GM23338 (cell line): ENCODE data around the gene ZNF593OS. TPM values are rescaled to one million over a fixed set of nuclear protein-coding genes. Genes with fewer than 3 reads are reported as not detected.

ENCODE experiments used
- ATAC-seq: fragments of 200-7000 bp; cut with Tn5 transposase; 3 replicates; pipeline ENCODE4 v1.9.1; 2020
- DNase-seq: peaks from one replicate; pipeline ENCODE4 v3.0.0-alpha.2; 2015; ENCODE audit warnings: low spot score
- H2AFZ ChIP-seq: fragments of 200-600 bp; sonication (generic); 2 replicates; pipeline ENCODE4 v1.8.0; 2016; ENCODE audit warnings: antibody characterized with exemption, mild to moderate bottlenecking, moderate library complexity
- H3F3A ChIP-seq: fragments of 200-600 bp; sonication (generic); replicated peaks from 2 replicates; pipeline ENCODE4 v1.8.0; 2017; ENCODE audit warnings: antibody characterized with exemption, mixed run types, low read depth
- H3K27ac ChIP-seq: fragments of 200-600 bp; sonication (generic); 2 replicates; pipeline ENCODE4 v1.6.1; 2016; ENCODE audit warnings: low read depth
- H3K27me3 ChIP-seq: fragments of 200-600 bp; sonication (generic); 2 replicates; pipeline ENCODE4 v1.8.0; 2016; ENCODE audit warnings: mild to moderate bottlenecking, mixed run types, moderate library complexity; ENCODE audit not compliant: insufficient read depth
- H3K36me3 ChIP-seq: fragments of 200-600 bp; sonication (generic); 2 replicates; pipeline ENCODE4 v1.8.0; 2016; ENCODE audit warnings: mild to moderate bottlenecking; ENCODE audit not compliant: insufficient read depth
- H3K4me1 ChIP-seq: fragments of 200-600 bp; sonication (generic); 2 replicates; pipeline ENCODE4 v1.8.0; 2016; ENCODE audit warnings: mild to moderate bottlenecking, moderate library complexity; ENCODE audit not compliant: insufficient read depth
- H3K4me2 ChIP-seq: fragments of 200-600 bp; sonication (generic); 2 replicates; pipeline ENCODE4 v1.7.1; 2017; ENCODE audit warnings: mixed run types
- H3K4me3 ChIP-seq: fragments of 200-600 bp; sonication (generic); 2 replicates; pipeline ENCODE4 v1.6.1; 2016; ENCODE audit warnings: mixed run types
- H3K79me2 ChIP-seq: fragments of 200-600 bp; sonication (generic); replicated peaks from 2 replicates; pipeline ENCODE4 v1.8.0; 2017; ENCODE audit warnings: mild to moderate bottlenecking; ENCODE audit not compliant: insufficient read depth
- H3K9me2 ChIP-seq: fragments of 200-600 bp; sonication (generic); 2 replicates; pipeline ENCODE4 v1.8.0; 2017; ENCODE audit not compliant: insufficient read depth
- H4K20me1 ChIP-seq: fragments of 200-600 bp; sonication (generic); replicated peaks from 2 replicates; pipeline ENCODE4 v1.8.0; 2017; ENCODE audit warnings: mild to moderate bottlenecking; ENCODE audit not compliant: insufficient read depth
- H3K27ac Mint-ChIP-seq: 2 replicates; pipeline ENCODE4 v1.8.0; 2020; ENCODE audit warnings: inconsistent platforms, mild to moderate bottlenecking, moderate library complexity, mixed read lengths
- H3K27me3 Mint-ChIP-seq: 3 replicates; pipeline ENCODE4 v1.8.0; 2022; ENCODE audit warnings: low read depth, mild to moderate bottlenecking, moderate library complexity, mixed read lengths, inconsistent platforms; ENCODE audit not compliant: insufficient read depth, poor library complexity
- H3K36me3 Mint-ChIP-seq: 3 replicates; pipeline ENCODE4 v1.8.0; 2021; ENCODE audit warnings: low read depth, mild to moderate bottlenecking, inconsistent platforms, moderate library complexity, mixed read lengths
- H3K4me1 Mint-ChIP-seq: 3 replicates; pipeline ENCODE4 v1.8.0; 2020; ENCODE audit warnings: mild to moderate bottlenecking, inconsistent platforms, mixed read lengths
- H3K4me3 Mint-ChIP-seq: 3 replicates; pipeline ENCODE4 v1.8.0; 2021; ENCODE audit warnings: moderate library complexity, mild to moderate bottlenecking, inconsistent platforms, mixed read lengths
- H3K9me3 Mint-ChIP-seq: 3 replicates; pipeline ENCODE4 v1.8.0; 2020; ENCODE audit warnings: moderate library complexity, mild to moderate bottlenecking, inconsistent platforms, mixed read lengths
- CREB1 ChIP-seq: fragments of 250-450 bp; sonication (Bioruptor Pico); IDR thresholded peaks from 2 replicates; pipeline ENCODE4 v1.5.0; 2020; ENCODE audit warnings: low read depth, mild to moderate bottlenecking, moderate library complexity
- CTCF ChIP-seq, 2 experiments: fragments of 200-600 bp in 1 of 2; sonication (generic) in 1 of 2; conservative IDR thresholded peaks; 2 replicates each; pipeline versions ENCODE4 v1.5.1 to v1.6.1; 2016 to 2017; ENCODE audit warnings: antibody characterized with exemption in 2 of 2, low read depth in 2 of 2, mild to moderate bottlenecking in 2 of 2, moderate library complexity in 1 of 2
- ETS1 ChIP-seq: IDR thresholded peaks from 2 replicates; pipeline ENCODE4 v1.6.1; 2016; ENCODE audit warnings: antibody characterized with exemption
- EZH2 ChIP-seq: fragments of 200-600 bp; sonication (generic); IDR thresholded peaks from one replicate; pipeline ENCODE4 v1.8.0; 2017; ENCODE audit warnings: antibody characterized with exemption, mild to moderate bottlenecking, low read depth; ENCODE audit not compliant: unreplicated experiment
- EZH2phosphoT487 ChIP-seq: fragments of 200-600 bp; sonication (generic); IDR thresholded peaks from one replicate; pipeline ENCODE4 v1.8.1; 2018; ENCODE audit warnings: antibody characterized with exemption; ENCODE audit not compliant: unreplicated experiment
- JUNB ChIP-seq: IDR thresholded peaks from one replicate; pipeline ENCODE4 v1.6.1; 2016; ENCODE audit warnings: antibody characterized with exemption; ENCODE audit not compliant: unreplicated experiment
- NANOG ChIP-seq: IDR thresholded peaks from 2 replicates; pipeline ENCODE4 v1.6.1; 2016; ENCODE audit warnings: antibody characterized with exemption, borderline replicate concordance
- POLR2AphosphoS5 ChIP-seq: IDR thresholded peaks from 2 replicates; pipeline ENCODE4 v1.6.1; 2016; ENCODE audit warnings: antibody characterized with exemption, low read depth
- REST ChIP-seq: IDR thresholded peaks from one replicate; pipeline ENCODE4 v1.6.1; 2018; ENCODE audit warnings: antibody characterized with exemption; ENCODE audit not compliant: unreplicated experiment
- STAT1 ChIP-seq: IDR thresholded peaks from one replicate; pipeline ENCODE4 v1.6.1; 2016; ENCODE audit warnings: antibody characterized with exemption; ENCODE audit not compliant: unreplicated experiment
- ZNF114 ChIP-seq: fragments of 250-450 bp; sonication (Bioruptor Pico); IDR thresholded peaks from 2 replicates; pipeline ENCODE4 v1.5.0; 2020; ENCODE audit warnings: mild to moderate bottlenecking, moderate library complexity
- ZNF331 ChIP-seq: fragments of 250-450 bp; sonication (Bioruptor Pico); IDR thresholded peaks from 2 replicates; pipeline ENCODE4 v1.5.0; 2020; ENCODE audit warnings: low read depth, mild to moderate bottlenecking, moderate library complexity
- ZNF462 ChIP-seq: fragments of 250-450 bp; sonication (Bioruptor Pico); IDR thresholded peaks from 2 replicates; pipeline ENCODE4 v1.5.0; 2020; ENCODE audit warnings: mild to moderate bottlenecking, moderate library complexity
- polyA plus RNA-seq: library from polyadenylated mRNA; unstranded; fragments of >200 nt; fragmentation: Nextera tagmentation; extraction: Ambion mirVana; gene quantifications from 2 replicates; pipeline ENCODE4 v1.2.1, GENCODE V29; 2016
- total RNA-seq: library from RNA; depleted of rRNA; stranded (reverse); fragments of >200 nt; shearing (Covaris generic); gene quantifications from 2 replicates; pipeline ENCODE4 v1.2.3, GENCODE V29; 2014

ZNF593OS gene
- total and polyA plus RNA-seq, 2 experiments from 2014 or later: 1.1 TPM; not detected in 1

GRCh38 chr1:26124418-26125331 is 47.0 kb downstream of the ZNF593OS start:
- H3K4me3 ChIP-seq: no peak overlapping the region
- ATAC-seq: no peak
- TF ChIP-seq EZH2phosphoT487: no peak
- no peak for TF ChIP-seq CTCF (conservative IDR thresholded peaks at IDR 0.05; ENCODE audit: low read depth in 2 of 2)
- no peak for TF ChIP-seq ETS1
- TF ChIP-seq POLR2AphosphoS5: no peak
- no peak for TF ChIP-seq ZNF462 (CRISPR knock-in tag)
- TF ChIP-seq JUNB: no peak
- TF ChIP-seq ZNF114 (CRISPR knock-in tag): no peak
- no peak for TF ChIP-seq NANOG
- TF ChIP-seq EZH2: no peak
- no peak for TF ChIP-seq ZNF331 (CRISPR knock-in tag)
- no peak for TF ChIP-seq STAT1
- TF ChIP-seq REST: no peak
- TF ChIP-seq CREB1: no peak
- no peaks in the 10 kb centered on the region for H3K27me3 Mint-ChIP-seq
- H3K36me3 Mint-ChIP-seq: no peaks in the 10 kb centered on the region
- H3K4me2 ChIP-seq: no peak overlapping the region
- H3K9me3 Mint-ChIP-seq: no peaks in the 10 kb centered on the region
- no peak overlapping the region for H3K27ac ChIP-seq
- H3K27ac Mint-ChIP-seq: no peak overlapping the region
- no peak for DNase-seq
- H3K4me1 ChIP-seq: no peaks in the 10 kb centered on the region
- H3K9me2 ChIP-seq: no peaks in the 10 kb centered on the region
- H2AFZ ChIP-seq: no peak overlapping the region
- no peaks in the 10 kb centered on the region for H3K79me2 ChIP-seq
- H3K27me3 ChIP-seq: no peaks in the 10 kb centered on the region
- no peak overlapping the region for H3K4me3 Mint-ChIP-seq
- H3F3A ChIP-seq: no peaks in the 10 kb centered on the region
- H3K4me1 Mint-ChIP-seq: peaks cover 11% of the 10 kb centered on the region; the same call in 2 of the 3 replicates
- no peaks in the 10 kb centered on the region; the same call in 1 of the 2 replicates for H4K20me1 ChIP-seq
- H3K36me3 ChIP-seq: no peaks in the 10 kb centered on the region
